ENCODE measurements around the gene PKM.

DNA sequence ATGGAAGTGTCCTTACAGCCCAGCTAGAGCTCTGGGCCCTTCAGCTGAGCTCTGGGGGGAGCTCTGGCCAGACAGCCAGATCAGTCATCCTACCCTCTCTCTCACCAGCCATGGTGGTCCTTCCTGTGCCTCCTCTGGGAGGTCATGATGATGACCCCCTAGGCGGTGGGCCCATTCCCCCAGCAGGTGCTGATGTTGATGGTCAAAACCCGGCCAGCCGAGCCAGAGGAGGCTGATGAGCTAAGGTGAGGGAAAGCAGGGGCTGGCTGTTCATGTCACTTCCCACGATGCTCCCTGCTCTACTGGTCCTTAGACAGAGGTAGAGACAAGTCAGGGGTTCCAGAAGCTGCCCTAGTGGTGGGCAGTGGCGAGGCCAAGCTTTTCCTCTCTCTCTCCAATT lies 68.4 kb downstream of the PKM start:
- TF ChIP-seq, protein P1, sequence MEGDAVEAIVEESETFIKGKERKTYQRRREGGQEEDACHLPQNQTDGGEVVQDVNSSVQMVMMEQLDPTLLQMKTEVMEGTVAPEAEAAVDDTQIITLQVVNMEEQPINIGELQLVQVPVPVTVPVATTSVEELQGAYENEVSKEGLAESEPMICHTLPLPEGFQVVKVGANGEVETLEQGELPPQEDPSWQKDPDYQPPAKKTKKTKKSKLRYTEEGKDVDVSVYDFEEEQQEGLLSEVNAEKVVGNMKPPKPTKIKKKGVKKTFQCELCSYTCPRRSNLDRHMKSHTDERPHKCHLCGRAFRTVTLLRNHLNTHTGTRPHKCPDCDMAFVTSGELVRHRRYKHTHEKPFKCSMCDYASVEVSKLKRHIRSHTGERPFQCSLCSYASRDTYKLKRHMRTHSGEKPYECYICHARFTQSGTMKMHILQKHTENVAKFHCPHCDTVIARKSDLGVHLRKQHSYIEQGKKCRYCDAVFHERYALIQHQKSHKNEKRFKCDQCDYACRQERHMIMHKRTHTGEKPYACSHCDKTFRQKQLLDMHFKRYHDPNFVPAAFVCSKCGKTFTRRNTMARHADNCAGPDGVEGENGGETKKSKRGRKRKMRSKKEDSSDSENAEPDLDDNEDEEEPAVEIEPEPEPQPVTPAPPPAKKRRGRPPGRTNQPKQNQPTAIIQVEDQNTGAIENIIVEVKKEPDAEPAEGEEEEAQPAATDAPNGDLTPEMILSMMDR (IDR thresholded peaks at IDR 0.05) = no peak
- no peak for TF ChIP-seq POLR2A (IDR thresholded peaks at IDR 0.05)
